Stimulated activated naive CD8-positive, alpha-beta T cell treated with anti-CD3 and anti-CD28 coated beads, Interleukin-15, Interleukin-2, amounts not matched to agents 100 ng/mL and 50 ng/mL, for 24 hours (primary cell): ENCODE results near the gene PTAR1.
"Not testable (repeated sequence)": the region's sequence is repeated elsewhere in the genome, so short reads cannot be mapped to it uniquely, and the experiment has no call there.

Experiments used
- H3K27ac Mint-ChIP-seq: one replicate; pipeline ENCODE4 v1.8.0; 2021; ENCODE audit warnings: mild to moderate bottlenecking, mixed read lengths
- H3K27me3 Mint-ChIP-seq: one replicate; pipeline ENCODE4 v1.8.0; 2021; ENCODE audit warnings: mixed read lengths
- H3K36me3 Mint-ChIP-seq: one replicate; pipeline ENCODE4 v1.8.0; 2021; ENCODE audit warnings: low read depth, mixed read lengths
- H3K4me1 Mint-ChIP-seq: one replicate; pipeline ENCODE4 v1.8.0; 2021; ENCODE audit warnings: low read depth, mixed read lengths
- H3K4me3 Mint-ChIP-seq: one replicate; pipeline ENCODE4 v1.8.0; 2021; ENCODE audit warnings: mild to moderate bottlenecking, mixed read lengths
- H3K9me3 Mint-ChIP-seq: one replicate; pipeline ENCODE4 v1.8.0; 2021; ENCODE audit warnings: mixed read lengths

Gene PTAR1

GRCh38 chr9:69759421-69760277 is at the start of gene PTAR1:
PTAR1 (minus strand) TSS chr9:69760011; CDS start chr9:69759938, 73 bp downstream.
- peak within 1 kb of the TSS; percentile 97 for H3K4me3 Mint-ChIP-seq

GRCh38 chr9:69809304-69809863 is 49.6 kb upstream of the PTAR1 start:
- H3K4me1 Mint-ChIP-seq, result no peaks in the 10 kb centered on the region
- H3K27ac Mint-ChIP-seq, result no peak overlapping the region
- no peak overlapping the region for H3K4me3 Mint-ChIP-seq
- H3K36me3 Mint-ChIP-seq, result no peaks in the 10 kb centered on the region
- no peaks in the 10 kb centered on the region for H3K27me3 Mint-ChIP-seq
- H3K9me3 Mint-ChIP-seq, result no peaks in the 10 kb centered on the region

More at GRCh38 chr9:69759421-69760277, at the start of gene PTAR1:
- peaks cover 35% of the 10 kb centered on the region for H3K4me1 Mint-ChIP-seq
- H3K36me3 Mint-ChIP-seq, result peaks cover 36% of the 10 kb centered on the region
- no peaks in the 10 kb centered on the region for H3K9me3 Mint-ChIP-seq
- H3K27me3 Mint-ChIP-seq, result no peaks in the 10 kb centered on the region
- H3K27ac Mint-ChIP-seq, result peak within 1 kb of the TSS; percentile 93

GRCh38 chr9:69806627-69807026 is 46.8 kb upstream of the PTAR1 start:
- Mint-ChIP-seq H3K27ac (no peak overlapping the region), H3K9me3 (no peaks in the 10 kb centered on the region), H3K36me3 (no peaks in the 10 kb centered on the region), H3K27me3 (no peaks in the 10 kb centered on the region), H3K4me3 (no peak overlapping the region), H3K4me1 (no peaks in the 10 kb centered on the region)

GRCh38 chr9:69805962-69806515 is 46.2 kb upstream of the PTAR1 start:
- H3K9me3 Mint-ChIP-seq, result no peaks in the 10 kb centered on the region
- H3K27me3 Mint-ChIP-seq, result no peaks in the 10 kb centered on the region
- no peak overlapping the region for H3K4me3 Mint-ChIP-seq
- H3K4me1 Mint-ChIP-seq, result no peaks in the 10 kb centered on the region
- no peaks in the 10 kb centered on the region for H3K36me3 Mint-ChIP-seq
- no peak overlapping the region for H3K27ac Mint-ChIP-seq

- Mint-ChIP-seq H3K27ac (no peak overlapping the region), H3K36me3 (no peaks in the 10 kb centered on the region), H3K9me3 (no peaks in the 10 kb centered on the region), H3K4me3 (no peak overlapping the region), H3K27me3 (no peaks in the 10 kb centered on the region), H3K4me1 (no peaks in the 10 kb centered on the region)
Measured at GRCh38 chr9:69801989-69802388, 42.2 kb upstream of the PTAR1 start.

- not testable (repeated sequence) for H3K9me3 Mint-ChIP-seq, H3K36me3 Mint-ChIP-seq, H3K27ac Mint-ChIP-seq, H3K4me1 Mint-ChIP-seq, H3K4me3 Mint-ChIP-seq, H3K27me3 Mint-ChIP-seq
Measured at GRCh38 chr9:69800027-69800426, 40.2 kb upstream of the PTAR1 start.

- H3K36me3 Mint-ChIP-seq, H3K27ac Mint-ChIP-seq, H3K27me3 Mint-ChIP-seq, H3K4me1 Mint-ChIP-seq, H3K4me3 Mint-ChIP-seq, H3K9me3 Mint-ChIP-seq: not testable (repeated sequence)
Measured at GRCh38 chr9:69799521-69799920, 39.7 kb upstream of the PTAR1 start.

GRCh38 chr9:69798744-69799143 is 38.9 kb upstream of the PTAR1 start:
- no peak overlapping the region for H3K4me3 Mint-ChIP-seq
- H3K36me3 Mint-ChIP-seq, result no peaks in the 10 kb centered on the region
- H3K9me3 Mint-ChIP-seq, result no peaks in the 10 kb centered on the region
- no peaks in the 10 kb centered on the region for H3K27me3 Mint-ChIP-seq
- H3K4me1 Mint-ChIP-seq, result no peaks in the 10 kb centered on the region
- H3K27ac Mint-ChIP-seq, result no peak overlapping the region

GRCh38 chr9:69797675-69798074 is 37.9 kb upstream of the PTAR1 start:
- Mint-ChIP-seq H3K4me3 (no peak overlapping the region), H3K27ac (no peak overlapping the region), H3K36me3 (no peaks in the 10 kb centered on the region), H3K27me3 (no peaks in the 10 kb centered on the region), H3K4me1 (no peaks in the 10 kb centered on the region), H3K9me3 (no peaks in the 10 kb centered on the region)

- H3K4me1 Mint-ChIP-seq, result no peaks in the 10 kb centered on the region
- H3K27ac Mint-ChIP-seq, result no peak overlapping the region
- peaks cover 13% of the 10 kb centered on the region for H3K27me3 Mint-ChIP-seq
- H3K9me3 Mint-ChIP-seq, result no peaks in the 10 kb centered on the region
- no peak overlapping the region for H3K4me3 Mint-ChIP-seq
- no peaks in the 10 kb centered on the region for H3K36me3 Mint-ChIP-seq
Measured at GRCh38 chr9:69794356-69794755, 34.5 kb upstream of the PTAR1 start.

- Mint-ChIP-seq H3K4me1 (no peaks in the 10 kb centered on the region), H3K36me3 (no peaks in the 10 kb centered on the region), H3K4me3 (no peak overlapping the region), H3K27ac (no peak overlapping the region), H3K27me3 (peaks cover 23% of the 10 kb centered on the region), H3K9me3 (no peaks in the 10 kb centered on the region)
Measured at GRCh38 chr9:69785757-69786156, 25.9 kb upstream of the PTAR1 start.

GRCh38 chr9:69773258-69773657 is 13.4 kb upstream of the PTAR1 start:
- Mint-ChIP-seq H3K4me3 (no peak overlapping the region), H3K27me3 (no peaks in the 10 kb centered on the region), H3K4me1 (no peaks in the 10 kb centered on the region)

GRCh38 chr9:69771775-69772418 is 12.1 kb upstream of the PTAR1 start:
- Mint-ChIP-seq H3K4me1 (no peaks in the 10 kb centered on the region), H3K4me3 (no peak overlapping the region), H3K9me3 (no peaks in the 10 kb centered on the region), H3K27ac (no peak overlapping the region), H3K27me3 (no peaks in the 10 kb centered on the region), H3K36me3 (no peaks in the 10 kb centered on the region)

More at GRCh38 chr9:69773258-69773657, 13.4 kb upstream of the PTAR1 start:
- no peaks in the 10 kb centered on the region for H3K36me3 Mint-ChIP-seq
- no peak overlapping the region for H3K27ac Mint-ChIP-seq
- no peaks in the 10 kb centered on the region for H3K9me3 Mint-ChIP-seq

GRCh38 chr9:69768716-69769115 is 8.9 kb upstream of the PTAR1 start:
- H3K9me3 Mint-ChIP-seq, result no peaks in the 10 kb centered on the region

GRCh38 chr9:69768101-69768500 is 8.3 kb upstream of the PTAR1 start:
- H3K36me3 Mint-ChIP-seq, result no peaks in the 10 kb centered on the region
- H3K4me3 Mint-ChIP-seq, result no peak overlapping the region
- no peaks in the 10 kb centered on the region for H3K27me3 Mint-ChIP-seq
- no peaks in the 10 kb centered on the region for H3K4me1 Mint-ChIP-seq
- H3K27ac Mint-ChIP-seq, result no peak overlapping the region
- H3K9me3 Mint-ChIP-seq, result no peaks in the 10 kb centered on the region

More at GRCh38 chr9:69768716-69769115, 8.9 kb upstream of the PTAR1 start:
- H3K4me1 Mint-ChIP-seq, result no peaks in the 10 kb centered on the region
- H3K36me3 Mint-ChIP-seq, result no peaks in the 10 kb centered on the region
- H3K27ac Mint-ChIP-seq, result no peak overlapping the region
- H3K4me3 Mint-ChIP-seq, result no peak overlapping the region
- no peaks in the 10 kb centered on the region for H3K27me3 Mint-ChIP-seq
